Renal cortex interstitium (tissue), 11 donors: Measurements from ENCODE around the gene SNCB. TPM values are rescaled to one million over a fixed set of nuclear protein-coding genes. Genes with fewer than 3 reads are reported as not detected.
A peak's percentile ranks its signal among the peaks of the same experiment; 100 is the strongest.
"Not testable (repeated sequence)": the region's sequence is repeated elsewhere in the genome, so short reads cannot be mapped to it uniquely, and the experiment has no call there.

Source experiments
- DNase-seq, 11 donors: peaks; one replicate each; pipeline ENCODE4 v3.0.0-alpha.2; 2013; ENCODE audit warnings: low read depth in 9 of 11, low spot score in 4 of 11; ENCODE audit errors: extremely low read depth in 1 of 11
- polyA plus RNA-seq, 3 donors: library from polyadenylated mRNA; unstranded; fragments of 120-200 nt; gene quantifications; one replicate each; pipeline ENCODE4 v1.2.1, GENCODE V29; 2013; ENCODE audit not compliant: insufficient read length in 3 of 3

SNCB gene
- polyA plus RNA-seq, 3 donors = 0.42 TPM; not detected in 2

- peak in 6 of 11 donors; percentile 39 to 70 (median 52) for DNase-seq
Observed at GRCh38 chr5:176609724-176610434, 20.5 kb downstream of the SNCB start, which contains the start of gene GPRIN1. TSS of gene GPRIN1 (minus strand) at chr5:176610156. CDS start at chr5:176599834, 10,322 bp downstream.

DNA sequence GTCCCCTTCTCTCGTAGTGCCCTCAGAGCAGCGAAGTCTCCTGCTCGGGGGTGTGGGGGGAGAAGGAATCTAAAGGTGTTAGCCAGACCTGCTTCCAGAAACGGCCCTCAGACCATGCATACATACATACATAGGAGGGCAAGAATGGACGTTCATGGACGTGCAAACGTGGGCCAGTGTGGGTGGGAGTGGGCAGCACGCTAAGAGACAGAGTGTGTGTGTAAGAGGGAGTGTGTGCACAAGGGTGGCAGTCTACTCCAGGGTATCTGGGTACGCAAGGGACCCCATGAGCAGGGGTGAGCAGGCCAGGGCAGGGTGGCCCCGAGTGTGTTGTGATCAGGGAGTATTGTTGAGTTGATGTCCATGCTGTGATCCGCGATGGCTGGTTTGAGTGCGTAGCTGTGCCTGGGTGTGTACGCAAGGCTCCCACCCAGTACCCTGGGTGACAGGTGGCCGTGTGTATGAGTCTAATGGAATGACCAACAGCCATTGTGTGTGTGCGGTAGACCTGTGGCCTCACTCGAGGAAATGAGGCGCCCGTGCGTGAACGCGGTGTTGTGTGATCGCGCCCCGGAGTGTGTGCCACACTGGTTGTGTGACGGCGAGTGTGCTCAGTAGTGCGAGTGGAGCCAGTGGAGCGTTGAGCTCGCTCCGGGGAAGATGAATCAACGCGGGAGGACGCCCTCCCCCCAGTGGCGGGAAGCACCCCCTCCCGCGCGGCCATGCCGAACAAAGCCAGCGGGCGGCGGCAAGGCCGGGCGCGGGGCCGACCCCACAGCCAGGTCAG is 21.2 kb downstream of the SNCB start:
- no peak for DNase-seq

- DNase-seq = no peak
Observed at GRCh38 chr5:176608142-176608705, 22.1 kb downstream of the SNCB start.

- DNase-seq = no peak
Observed at GRCh38 chr5:176606875-176607274, 23.5 kb downstream of the SNCB start.

- no peak for DNase-seq
Observed at GRCh38 chr5:176606032-176606431, 24.3 kb downstream of the SNCB start.

GRCh38 chr5:176603091-176603490 is 27.2 kb downstream of the SNCB start:
- no peak for DNase-seq

- no peak for DNase-seq
Observed at GRCh38 chr5:176601901-176602482, 28.3 kb downstream of the SNCB start.

DNA sequence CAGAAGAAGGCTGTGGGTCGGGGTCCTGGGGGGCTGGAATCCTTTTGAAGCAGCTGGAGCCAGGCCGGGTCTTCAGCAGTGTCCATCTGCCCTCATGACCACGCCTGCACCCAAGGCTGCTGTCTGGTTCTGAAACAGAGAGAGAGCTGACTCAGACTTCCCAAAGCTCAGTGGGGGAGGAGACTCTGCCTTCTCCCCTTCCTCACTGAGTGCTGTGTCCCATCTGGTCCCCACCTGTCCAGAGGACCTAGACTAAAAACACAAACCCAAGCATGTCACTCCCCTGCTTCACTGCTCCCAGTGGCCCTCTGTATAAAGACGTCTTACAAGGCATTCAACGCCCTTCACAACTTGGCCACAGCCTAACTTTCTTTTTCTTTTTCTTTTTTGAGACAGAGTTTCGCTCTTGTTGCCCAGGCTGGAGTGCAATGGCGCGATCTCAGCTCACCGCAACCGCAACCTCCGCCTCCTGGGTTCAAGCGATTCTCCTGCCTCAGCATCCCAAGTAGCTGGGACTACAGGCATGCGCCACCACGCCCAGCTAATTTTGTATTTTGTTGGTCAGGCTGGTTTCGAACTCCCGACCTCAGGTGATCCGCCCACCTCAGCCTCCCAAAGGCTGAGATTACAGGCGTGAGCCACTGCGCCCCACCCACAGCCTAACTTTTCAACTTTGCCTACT is 30.4 kb downstream of the SNCB start:
- DNase-seq = not testable (repeated sequence)

- DNase-seq = no peak
Observed at GRCh38 chr5:176597417-176598389, 32.6 kb downstream of the SNCB start.

- peak in 6 of 11 donors; percentile 29 to 39 (median 35) for DNase-seq
Observed at GRCh38 chr5:176596689-176597416, 33.5 kb downstream of the SNCB start.

DNA sequence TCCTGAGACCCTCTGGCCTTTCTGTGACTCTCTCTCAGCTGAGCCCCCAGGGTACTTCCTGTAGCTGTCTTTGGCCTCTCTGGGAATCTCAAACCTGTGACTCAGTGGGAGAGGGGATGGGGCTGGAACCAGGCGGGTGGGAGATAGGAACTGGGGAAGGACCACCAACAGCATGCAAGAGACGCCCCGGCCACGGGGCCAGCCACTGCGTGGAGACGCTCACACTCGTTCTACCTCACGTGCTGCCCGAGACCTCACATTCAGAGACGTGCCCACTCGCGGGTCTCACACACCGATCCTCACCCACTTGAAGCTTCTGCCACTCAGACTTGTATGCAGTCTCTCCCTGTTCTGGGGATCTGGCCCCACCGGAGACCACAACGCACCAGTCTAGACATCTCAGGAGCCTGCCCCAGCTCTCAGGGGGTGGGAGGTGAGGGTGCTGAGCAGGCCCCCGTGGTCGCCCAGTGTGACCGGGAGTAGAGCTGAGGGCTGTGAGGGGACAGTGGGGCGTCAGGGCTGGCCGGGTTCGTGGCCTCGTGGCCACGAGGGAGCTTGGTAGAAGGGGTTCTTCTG is 34.2 kb downstream of the SNCB start:
- DNase-seq = no peak

- no peak for DNase-seq
Observed at GRCh38 chr5:176595386-176595943, 34.9 kb downstream of the SNCB start.

GRCh38 chr5:176594554-176594953 is 35.8 kb downstream of the SNCB start:
- no peak for DNase-seq

DNA sequence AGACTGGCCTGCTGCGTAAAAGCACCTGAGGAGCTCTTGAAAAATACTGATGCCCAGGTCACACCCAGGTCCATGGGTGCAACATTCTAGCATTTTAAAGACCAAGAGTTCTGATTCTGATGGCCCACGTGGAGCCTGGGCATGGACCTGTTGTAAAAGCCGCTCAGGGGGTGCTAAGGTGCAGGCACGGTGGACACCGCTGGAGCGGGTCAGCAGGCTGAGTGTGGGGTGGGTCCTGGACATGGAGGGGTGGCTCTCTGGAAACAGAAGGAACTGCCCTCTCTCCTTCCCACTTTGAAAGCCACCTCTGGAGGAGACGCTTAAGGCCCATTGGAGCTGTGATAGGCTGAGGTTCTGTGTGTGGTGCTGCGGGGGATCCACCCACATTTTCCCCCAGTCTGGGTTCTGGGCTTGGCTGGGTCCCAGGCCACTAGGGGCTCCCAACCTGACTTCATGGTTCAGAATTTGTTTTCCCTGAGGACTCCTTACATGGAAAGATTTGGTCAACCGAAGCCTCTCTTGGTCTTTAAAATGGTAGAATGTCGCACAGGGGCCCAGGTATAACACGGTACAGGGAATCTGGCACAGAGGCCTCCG is 37.0 kb downstream of the SNCB start:
- DNase-seq = no peak

- DNase-seq = no peak
Observed at GRCh38 chr5:176592573-176592972, 37.8 kb downstream of the SNCB start.

- not testable (repeated sequence) for DNase-seq
Observed at GRCh38 chr5:176591667-176592066, 38.7 kb downstream of the SNCB start.
